HepG2 (cell line): ENCODE data around the gene FOXA1. TPM values are rescaled to one million over a fixed set of nuclear protein-coding genes. Genes with fewer than 3 reads are reported as not detected.

Experiments used
- ATAC-seq: fragments of 200-7000 bp; cut with Tn5 transposase; 3 replicates; pipeline ENCODE4 v1.9.1; 2020; ENCODE audit warnings: mild to moderate bottlenecking, moderate library complexity
- BruUV-seq: library from RNA; stranded (reverse); fragments of 400-500 nt; replicated peaks from 2 replicates; lab custom pipeline; 2021; lab: Mats Ljungman, UMichigan
- CTCF ChIA-PET: fragments of 300-600 bp; formaldehyde crosslinking; extraction: SDS; loops from one replicate; lab custom pipeline; 2021; ENCODE audit warnings: low total read pairs, inconsistent platforms, low intra/inter-chr PET ratio; lab: Yijun Ruan, JAX
- POLR2A ChIA-PET: fragments of 350-600 bp; sonication (Branson Sonifier 250); formaldehyde crosslinking; loops from one replicate; lab custom pipeline; 2020; ENCODE audit warnings: antibody characterized with exemption, inconsistent platforms; lab: Yijun Ruan, JAX
- DNase-seq: peaks from one replicate; pipeline ENCODE4 v3.0.0-alpha.2; 2015; ENCODE audit warnings: low spot score
- FAIRE-seq: peaks from 3 replicates; lab custom pipeline; 2011; peaks lifted over from hg19 to GRCh38; lab: Jason Lieb, UNC
- H2AFZ ChIP-seq: one replicate; pipeline ENCODE4 v1.6.1; 2011; ENCODE audit warnings: low read length, inconsistent platforms
- H3K27ac ChIP-seq: fragments of 300-600 bp; 3 replicates; pipeline ENCODE4 v1.8.0; 2011; ENCODE audit warnings: mixed run types, mild to moderate bottlenecking, mixed read lengths, low read length, inconsistent platforms; ENCODE audit not compliant: insufficient read depth; ENCODE audit errors: extremely low read length
- H3K27me3 ChIP-seq, 2 experiments: fragments of 200-600 bp in 1 of 2; 2 replicates in 1 of 2; 3 replicates in 1 of 2; pipeline versions ENCODE4 v1.6.0 to v1.8.0; 2011; ENCODE audit warnings: low read length in 2 of 2, mild to moderate bottlenecking in 2 of 2, moderate library complexity in 2 of 2, inconsistent platforms in 1 of 2; ENCODE audit not compliant: insufficient read depth in 2 of 2, control insufficient read depth in 1 of 2
- H3K36me3 ChIP-seq, 2 experiments: fragments of 200-600 bp in 1 of 2; replicated peaks in 1 of 2; 2 replicates in 1 of 2; 3 replicates in 1 of 2; pipeline versions ENCODE4 v1.5.1 to v1.8.0; 2011; ENCODE audit warnings: low read length in 2 of 2, inconsistent platforms in 1 of 2; ENCODE audit not compliant: insufficient read depth in 2 of 2, control insufficient read depth in 1 of 2
- H3K4me1 ChIP-seq: 2 replicates; pipeline ENCODE4 v1.5.1; 2012; ENCODE audit warnings: low read length, inconsistent platforms; ENCODE audit not compliant: insufficient read depth
- H3K4me2 ChIP-seq: 2 replicates; pipeline ENCODE4 v1.6.0; 2011; ENCODE audit warnings: low read depth, low read length, inconsistent platforms
- H3K4me3 ChIP-seq, 3 experiments: fragments of 200-600 bp in 1 of 3; sonication (generic), shearing (Covaris generic) in 1 of 3; replicated peaks in 1 of 3; 2 replicates each; pipeline ENCODE4 v1.5.1; 2011 to 2016; ENCODE audit warnings: low read length in 3 of 3, inconsistent platforms in 2 of 3, low read depth in 2 of 3, mild to moderate bottlenecking in 2 of 3, control low read depth in 1 of 3, mixed read lengths in 1 of 3; ENCODE audit not compliant: insufficient read depth in 1 of 3
- H3K79me2 ChIP-seq: one replicate; pipeline ENCODE4 v1.6.1; 2011; ENCODE audit warnings: low read length, inconsistent platforms; ENCODE audit not compliant: insufficient read depth
- H3K9ac ChIP-seq: 2 replicates; pipeline ENCODE4 v1.6.0; 2011; ENCODE audit warnings: mild to moderate bottlenecking, low read depth, low read length, inconsistent platforms; ENCODE audit not compliant: insufficient read depth
- H3K9me3 ChIP-seq: 2 replicates; pipeline ENCODE4 v1.5.1; 2012; ENCODE audit warnings: mild to moderate bottlenecking, low read length
- H4K20me1 ChIP-seq: 2 replicates; pipeline ENCODE4 v1.6.0; 2011; ENCODE audit warnings: inconsistent platforms, mild to moderate bottlenecking, low read length, moderate library complexity; ENCODE audit not compliant: insufficient read depth
- JARID2 ChIP-seq: sonication (generic); formaldehyde crosslinking; IDR thresholded peaks from 2 replicates; pipeline ENCODE4 v1.8.1; 2023; ENCODE audit warnings: missing genetic modification reagents, inconsistent platforms; ENCODE audit not compliant: insufficient replicate concordance
- JUNB ChIP-seq: sonication (generic); formaldehyde crosslinking; IDR thresholded peaks from 2 replicates; pipeline ENCODE4 v1.8.0; 2022; ENCODE audit warnings: missing genetic modification reagents, mild to moderate bottlenecking, borderline replicate concordance
- KDM5A ChIP-seq: fragments of 200-600 bp; sonication (generic); IDR thresholded peaks from 2 replicates; pipeline ENCODE4 v1.7.0; 2018; ENCODE audit warnings: antibody characterized with exemption, mild to moderate bottlenecking, low read length, borderline replicate concordance
- MAFF ChIP-seq: IDR thresholded peaks from 2 replicates; pipeline ENCODE4 v1.6.1; 2011; ENCODE audit warnings: low read depth, low read length, improper control_type of control experiment
- NFRKB ChIP-seq: fragments of 450-650 bp; IDR thresholded peaks from 2 replicates; pipeline ENCODE4 v1.6.1; 2017
- RAD51 ChIP-seq: fragments of 450-650 bp; IDR thresholded peaks from 2 replicates; pipeline ENCODE4 v1.6.1; 2016; ENCODE audit warnings: borderline replicate concordance
- RBM22 ChIP-seq: fragments of 200-400 bp; formaldehyde crosslinking; optimal IDR thresholded peaks from 2 replicates; pipeline ENCODE3; 2017; ENCODE audit warnings: mild to moderate bottlenecking, low read length, moderate library complexity
- SOX5 ChIP-seq: IDR thresholded peaks from 2 replicates; pipeline ENCODE4 v1.6.1; 2016; ENCODE audit warnings: borderline replicate concordance
- TAF15 ChIP-seq: fragments of 200-400 bp; formaldehyde crosslinking; IDR thresholded peaks from one replicate; pipeline ENCODE4 v1.6.1; 2018; ENCODE audit warnings: mild to moderate bottlenecking, low read depth, low read length; ENCODE audit not compliant: poor library complexity, severe bottlenecking
- TCF7 ChIP-seq: sonication (generic); IDR thresholded peaks from 2 replicates; pipeline ENCODE4 v1.6.1; 2016; ENCODE audit warnings: antibody characterized with exemption, low read depth
- TCF7L2 ChIP-seq: IDR thresholded peaks from 2 replicates; pipeline ENCODE4 v1.6.1; 2011; ENCODE audit warnings: mild to moderate bottlenecking, low read depth, low read length, moderate library complexity
- ZMAT3 ChIP-seq: sonication (generic); formaldehyde crosslinking; conservative IDR thresholded peaks from 2 replicates; pipeline ENCODE4 v1.7.0; 2021; ENCODE audit warnings: missing genetic modification reagents
- ZNF407 ChIP-seq: sonication (generic); formaldehyde crosslinking; IDR thresholded peaks from one replicate; pipeline ENCODE4 v1.5.1; 2020; ENCODE audit warnings: mild to moderate bottlenecking, missing genetic modification reagents; ENCODE audit errors: not compliant biosample characterization
- ZNF563 ChIP-seq: sonication (generic); formaldehyde crosslinking; IDR thresholded peaks from 2 replicates; pipeline ENCODE4 v1.8.0; 2022; ENCODE audit warnings: mild to moderate bottlenecking, moderate library complexity, missing genetic modification reagents
- ZNF660 ChIP-seq: sonication (generic); formaldehyde crosslinking; IDR thresholded peaks from 2 replicates; pipeline ENCODE4 v1.5.1; 2020; ENCODE audit warnings: mild to moderate bottlenecking, low read depth, missing genetic modification reagents, borderline replicate concordance
- ZSCAN30 ChIP-seq: sonication (generic); formaldehyde crosslinking; IDR thresholded peaks from 2 replicates; pipeline ENCODE4 v1.5.0; 2020; ENCODE audit warnings: mild to moderate bottlenecking, missing genetic modification reagents
- WGBS: methylation state at CpG from one replicate; pipeline ENCODE4 v1.1.6; 2017; ENCODE audit warnings: low lambda C conversion rate; 5-methylcytosine and 5-hydroxymethylcytosine counted together
- in situ Hi-C: cut with HindIII; loops from 2 replicates; pipeline ENCODE4 v1.10.0; 2017; ENCODE audit warnings: low pct_unique_long_range_greater_than_20kb; ENCODE audit not compliant: extremely low pct_ligation_motif_present
- intact Hi-C: fragments of 100-400 bp; cut with micrococcal nuclease; formaldehyde crosslinking; loops from one replicate; pipeline ENCODE4 v1.10.0; 2022; ENCODE audit not compliant: unreplicated experiment
- polyA plus RNA-seq, 8 experiments: library from polyadenylated mRNA; depleted of rRNA in 3 of 8; stranded (reverse) in 7 of 8; unstranded in 1 of 8; fragments of >200 nt; fragmentation: Illumina TruSeq in 4 of 8; extraction: Trizol in 4 of 8; gene quantifications; 2 replicates each; pipeline versions ENCODE4 v1.2.1 to v1.2.3, GENCODE V29; 2011 to 2016; ENCODE audit warnings: low read depth in 4 of 8, missing spikeins in 1 of 8, mixed read lengths in 1 of 8; ENCODE audit not compliant: insufficient read depth in 1 of 8
- total RNA-seq, 5 experiments: library from RNA; depleted of rRNA; stranded (reverse); fragments of >200 nt; fragmentation: Illumina TruSeq; extraction: Trizol; gene quantifications; 2 replicates each; pipeline ENCODE4 v1.2.3, GENCODE V29; 2016; ENCODE audit warnings: low read depth in 1 of 5

The FOXA1 gene
- total and polyA plus RNA-seq, 2 of the 13 experiments (the other 11 are each of a cell fraction or from before 2014, with no cell fraction given) = 43.4 to 58.6 TPM

- H3K9ac ChIP-seq = peak overlapping the region; percentile 94
- H3K9me3 ChIP-seq = no peaks in the 10 kb centered on the region
- ChIA-PET CTCF (interaction anchor here (1.5 to 3.3 kb wide), 2 partner anchors 279 to 350 kb away, joined by 3 to 51 read pairs; no protein-coding TSS in a partner anchor), POLR2A (interaction anchor here (0.5 to 3.3 kb wide), 35 partner anchors 9 to 1506 kb away, joined by 3 to 48 read pairs (median 8); no protein-coding TSS in a partner anchor)
- FAIRE-seq (peak; percentile 82), DNase-seq (peak; percentile 99), ATAC-seq (peak; percentile 80)
- intact Hi-C loops (loop anchor here (1.0 to 2.0 kb wide), 6 partner anchors 49 to 269 kb away; no protein-coding TSS in a partner anchor), in situ Hi-C loops (no loop called here)
- H3K79me2 ChIP-seq = peaks cover 65% of the 10 kb centered on the region
- peaks cover 13 to 14% of the 10 kb centered on the region in 2 experiments; a peak in 4 of 5 replicates for H3K36me3 ChIP-seq
- H2AFZ ChIP-seq = peak overlapping the region; percentile 66
- H3K4me3 ChIP-seq = peak overlapping the region; percentile 87 to 96 (median 95)
- peak overlapping the region; percentile 96 for H3K27ac ChIP-seq
- BruUV-seq = TSS peak; percentile 74
- no peaks in the 10 kb centered on the region for H4K20me1 ChIP-seq
- H3K4me2 ChIP-seq = peak overlapping the region; percentile 92
- H3K27me3 ChIP-seq = no peaks in the 10 kb centered on the region; a peak in 1 of 5 replicates
- H3K4me1 ChIP-seq = peaks cover 38% of the 10 kb centered on the region
- 1% methylated on average over 46 of the region's 46 CpGs for WGBS
- peak; percentile 30; the same call in 1 of the 2 replicates for TF ChIP-seq ZMAT3 (CRISPR knock-in tag)
- no peak for TF ChIP-seq NFRKB
- no peak for TF ChIP-seq MAFF
- no peak for TF ChIP-seq JUNB (CRISPR knock-in tag)
- no peak for TF ChIP-seq TCF7L2
- TF ChIP-seq ZNF407 (CRISPR knock-in tag) = peak; percentile 97
- peak; percentile 83 for TF ChIP-seq RBM22
- TF ChIP-seq TCF7 = no peak
- peak; percentile 85; the same call in 1 of the 2 replicates for TF ChIP-seq KDM5A
- peak; percentile 25; the same call in 1 of the 2 replicates for TF ChIP-seq ZNF660 (CRISPR knock-in tag)
- no peak for TF ChIP-seq RAD51
- TF ChIP-seq ZNF563 (CRISPR knock-in tag) = peak; percentile 87; the same call in 1 of the 2 replicates
- TF ChIP-seq JARID2 (CRISPR knock-in tag) = peak; percentile 49
- 0 out of 2 replicates have a peak, but pooled peaks have one; percentile 60 for TF ChIP-seq ZSCAN30 (CRISPR knock-in tag)
- no peak for TF ChIP-seq TAF15
- TF ChIP-seq SOX5 (CRISPR knock-in tag) = peak; percentile 72
These were observed 966 bp upstream of the FOXA1 start for GRCh38 chr14:37595809-37596621.
